ENCODE results near the gene RNF215.
A peak's percentile ranks its signal among the peaks of the same experiment; 100 is the strongest.

RNF215 gene

GRCh38 chr22:30425327-30425615 lies 38.1 kb upstream of the RNF215 start:
- peak overlapping the region; percentile 62 for H3K4me3 ChIP-seq (ENCODE audit: low read length)
- no peak for DNase-seq (ENCODE audit: low read depth)
- TF ChIP-seq, protein P1, sequence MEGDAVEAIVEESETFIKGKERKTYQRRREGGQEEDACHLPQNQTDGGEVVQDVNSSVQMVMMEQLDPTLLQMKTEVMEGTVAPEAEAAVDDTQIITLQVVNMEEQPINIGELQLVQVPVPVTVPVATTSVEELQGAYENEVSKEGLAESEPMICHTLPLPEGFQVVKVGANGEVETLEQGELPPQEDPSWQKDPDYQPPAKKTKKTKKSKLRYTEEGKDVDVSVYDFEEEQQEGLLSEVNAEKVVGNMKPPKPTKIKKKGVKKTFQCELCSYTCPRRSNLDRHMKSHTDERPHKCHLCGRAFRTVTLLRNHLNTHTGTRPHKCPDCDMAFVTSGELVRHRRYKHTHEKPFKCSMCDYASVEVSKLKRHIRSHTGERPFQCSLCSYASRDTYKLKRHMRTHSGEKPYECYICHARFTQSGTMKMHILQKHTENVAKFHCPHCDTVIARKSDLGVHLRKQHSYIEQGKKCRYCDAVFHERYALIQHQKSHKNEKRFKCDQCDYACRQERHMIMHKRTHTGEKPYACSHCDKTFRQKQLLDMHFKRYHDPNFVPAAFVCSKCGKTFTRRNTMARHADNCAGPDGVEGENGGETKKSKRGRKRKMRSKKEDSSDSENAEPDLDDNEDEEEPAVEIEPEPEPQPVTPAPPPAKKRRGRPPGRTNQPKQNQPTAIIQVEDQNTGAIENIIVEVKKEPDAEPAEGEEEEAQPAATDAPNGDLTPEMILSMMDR (conservative IDR thresholded peaks at IDR 0.05; ENCODE audit: low read depth, low read length), result no peak

- H3K4me3 ChIP-seq (ENCODE audit: low read length), result peak overlapping the region; percentile 62
- TF ChIP-seq, protein P1 (conservative IDR thresholded peaks at IDR 0.05; ENCODE audit: low read depth, low read length), result peak; percentile 39
- DNase-seq (ENCODE audit: low read depth), result peak; percentile 71
These were observed 37.5 kb upstream of the RNF215 start for GRCh38 chr22:30424534-30425326.

DNA sequence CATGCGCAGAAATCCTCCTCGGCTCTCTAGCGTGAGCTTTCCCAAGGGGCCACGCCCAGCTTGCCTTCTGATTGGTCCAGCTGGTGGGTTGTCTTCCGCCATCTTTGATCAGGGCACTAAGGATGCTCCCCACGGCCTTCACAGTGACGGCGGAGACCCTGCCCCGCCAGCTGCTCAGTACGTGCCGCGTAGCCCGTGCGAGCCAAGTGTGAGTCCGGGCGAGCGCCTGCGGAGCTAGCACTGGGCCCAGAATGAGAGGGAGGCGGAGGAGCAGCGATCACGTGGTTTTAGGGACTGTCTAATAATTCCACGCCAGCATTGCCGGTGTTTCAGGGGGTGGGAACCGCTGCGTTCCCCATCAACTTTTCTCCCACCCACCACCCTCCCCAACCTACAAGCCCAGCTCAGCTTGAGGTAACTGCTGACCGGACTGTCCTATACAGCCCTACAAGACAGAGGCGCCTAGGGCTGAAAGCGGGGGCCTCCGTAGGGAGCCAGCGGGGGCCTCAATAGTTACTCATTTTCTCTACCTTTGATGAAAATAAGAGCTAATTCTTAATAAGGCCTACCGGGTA lies 36.8 kb upstream of the RNF215 start:
- TF ChIP-seq, protein P1 (conservative IDR thresholded peaks at IDR 0.05; ENCODE audit: low read depth, low read length), result no peak
- DNase-seq (ENCODE audit: low read depth), result peak; percentile 98
- peak overlapping the region; percentile 62 for H3K4me3 ChIP-seq (ENCODE audit: low read length)

GRCh38 chr22:30423301-30423958 lies 36.2 kb upstream of the RNF215 start:
- no peak for DNase-seq (ENCODE audit: low read depth)
- peak overlapping the region; percentile 42 for H3K4me3 ChIP-seq (ENCODE audit: low read length)

DNA sequence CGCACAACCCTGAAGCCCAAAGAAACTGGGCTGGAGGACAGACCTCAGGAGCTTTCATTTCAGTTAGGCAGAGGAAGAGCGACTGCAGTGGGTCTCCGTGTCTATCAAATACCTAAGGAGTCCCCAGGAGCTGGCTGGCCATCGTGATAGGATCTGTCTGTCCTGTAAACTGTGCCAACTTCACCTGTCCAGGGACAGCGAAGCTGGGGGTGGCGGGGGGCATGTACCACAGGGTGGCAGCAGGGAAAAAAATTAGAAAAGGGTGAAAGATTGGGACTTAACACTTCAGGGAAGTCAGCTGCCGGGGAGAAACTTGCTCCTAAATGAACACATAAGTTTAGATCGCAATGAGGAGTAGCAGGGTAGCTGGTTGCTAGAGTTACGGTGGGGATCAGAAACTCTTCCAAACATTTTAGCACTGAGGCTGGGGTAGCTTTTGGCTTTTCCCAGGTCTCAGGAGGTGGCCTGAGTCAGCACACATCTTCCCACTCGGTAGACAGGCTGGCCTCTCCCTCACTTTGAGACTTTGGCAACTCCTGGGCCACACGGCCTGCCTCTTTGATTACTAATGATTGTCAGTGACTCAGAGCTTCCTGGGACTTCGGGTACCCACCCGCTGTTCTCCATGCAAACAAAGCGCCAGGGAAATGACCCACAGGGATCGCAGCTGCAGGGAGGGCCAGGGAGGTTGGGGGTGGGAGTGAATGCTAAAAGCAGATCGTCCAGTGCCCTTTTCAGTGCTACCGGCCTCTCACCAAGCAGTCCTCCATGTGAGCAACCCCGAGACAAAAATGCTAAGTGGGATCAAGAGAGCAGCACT lies 35.5 kb upstream of the RNF215 start:
- peak; percentile 78 for DNase-seq (ENCODE audit: low read depth)
- H3K4me3 ChIP-seq (ENCODE audit: low read length), result peak overlapping the region; percentile 42
- TF ChIP-seq, protein P1 (conservative IDR thresholded peaks at IDR 0.05; ENCODE audit: low read depth, low read length), result no peak

More at GRCh38 chr22:30423301-30423958, 36.2 kb upstream of the RNF215 start:
- TF ChIP-seq, protein P1 (conservative IDR thresholded peaks at IDR 0.05; ENCODE audit: low read depth, low read length), result no peak

GRCh38 chr22:30421695-30422480 lies 34.7 kb upstream of the RNF215 start:
- TF ChIP-seq, protein P1 (conservative IDR thresholded peaks at IDR 0.05; ENCODE audit: low read depth, low read length), result no peak

More at GRCh38 chr22:30421695-30422480, 34.7 kb upstream of the RNF215 start:
- no peak for DNase-seq (ENCODE audit: low read depth)
- H3K4me3 ChIP-seq (ENCODE audit: low read length), result no peak overlapping the region

Data from retinal pigment epithelial cell (primary cell).